Stimulated activated CD8-positive, alpha-beta memory T cell treated with anti-CD3 and anti-CD28 coated beads, Interleukin-15, amount 100 ng/mL, for 24 hours (primary cell): ENCODE data around the gene HUWE1.
"Not testable (repeated sequence)": the region's sequence is repeated elsewhere in the genome, so short reads cannot be mapped to it uniquely, and the experiment has no call there.

ENCODE experiments used
- DNase-seq: peaks from one replicate; pipeline ENCODE4 v3.0.0-alpha.2; 2020; ENCODE audit warnings: low read depth

The HUWE1 gene

DNA sequence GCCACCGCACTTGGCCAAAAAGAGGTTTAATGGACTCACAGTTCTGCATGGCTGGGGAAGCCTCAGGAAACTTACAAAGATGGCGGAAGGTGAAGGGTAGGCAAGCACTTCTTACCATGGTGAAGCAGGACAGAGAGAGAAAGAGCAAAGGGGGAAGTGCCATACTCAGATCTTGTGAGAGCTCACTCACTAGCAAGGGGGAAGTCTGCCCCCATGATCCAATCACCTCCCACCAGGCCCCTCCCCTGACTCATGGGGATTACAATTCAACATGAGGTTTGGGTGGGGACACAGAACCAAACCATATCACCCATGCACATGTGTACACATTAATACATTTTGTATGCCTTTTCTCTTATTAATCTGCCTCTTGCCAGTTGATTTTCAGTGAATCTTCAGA is 175.2 kb downstream of the HUWE1 start:
- no peak for DNase-seq

DNA sequence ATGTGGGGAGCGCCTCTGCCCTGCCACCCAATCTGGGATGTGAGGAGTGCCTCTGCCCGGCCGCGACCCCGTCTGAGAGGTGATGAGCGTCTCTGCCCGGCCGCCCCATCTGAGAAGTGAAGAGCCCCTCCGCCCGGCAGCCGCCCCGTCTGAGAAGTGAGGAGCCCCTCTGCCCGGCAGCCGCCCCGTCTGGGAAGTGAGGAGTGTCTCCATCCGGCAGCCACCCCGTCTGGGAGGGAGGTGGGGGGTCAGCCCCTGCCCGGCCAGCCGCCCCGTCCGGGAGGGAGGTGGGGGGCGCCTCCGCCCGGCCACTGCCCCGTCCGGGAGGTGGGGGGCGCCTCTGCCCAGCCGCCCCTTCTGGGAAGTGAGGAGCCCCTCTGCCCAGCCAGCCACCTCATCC is 182.5 kb downstream of the HUWE1 start:
- not testable (repeated sequence) for DNase-seq

DNA sequence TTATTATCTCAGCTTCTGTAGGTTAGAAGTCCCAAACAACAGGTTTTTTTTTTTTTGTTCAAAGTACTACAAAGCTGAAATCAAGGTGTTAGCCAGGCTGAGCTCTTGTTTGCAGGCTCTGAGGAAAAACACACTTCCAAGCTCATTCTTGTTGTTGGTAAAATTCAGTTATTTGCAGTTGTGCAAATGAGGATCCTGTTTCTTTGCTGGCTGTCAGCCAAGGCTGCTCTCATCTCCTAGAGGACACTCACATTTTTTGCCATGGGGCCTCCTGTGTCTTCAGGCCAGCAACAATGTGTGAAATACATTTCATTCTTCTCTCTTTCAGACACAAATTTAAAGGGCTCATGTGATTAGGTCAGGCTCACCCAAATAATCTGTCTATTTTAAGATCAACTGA is 192.1 kb downstream of the HUWE1 start:
- no peak for DNase-seq

DNA sequence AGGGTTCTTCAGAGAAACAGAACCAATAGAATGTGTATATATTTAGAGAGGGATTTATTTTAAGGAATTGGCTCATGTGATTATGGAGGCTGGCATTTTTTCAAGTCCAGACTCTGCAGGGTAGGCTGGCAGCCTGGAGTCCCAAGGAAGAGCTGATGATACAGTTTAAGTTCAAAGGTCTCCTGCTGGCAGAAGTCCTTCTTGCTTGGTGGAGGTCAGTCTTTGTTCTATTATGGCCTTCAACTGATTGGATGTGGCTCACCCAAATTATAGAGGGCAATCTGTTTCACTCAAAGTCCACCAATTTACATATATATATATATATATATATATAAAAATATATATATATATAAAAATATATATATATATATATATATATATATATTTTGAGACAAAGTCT is 200.2 kb downstream of the HUWE1 start:
- no peak for DNase-seq

- DNase-seq: no peak
These were observed 202.6 kb downstream of the HUWE1 start for GRCh38 chrX:53483838-53484405.

DNA sequence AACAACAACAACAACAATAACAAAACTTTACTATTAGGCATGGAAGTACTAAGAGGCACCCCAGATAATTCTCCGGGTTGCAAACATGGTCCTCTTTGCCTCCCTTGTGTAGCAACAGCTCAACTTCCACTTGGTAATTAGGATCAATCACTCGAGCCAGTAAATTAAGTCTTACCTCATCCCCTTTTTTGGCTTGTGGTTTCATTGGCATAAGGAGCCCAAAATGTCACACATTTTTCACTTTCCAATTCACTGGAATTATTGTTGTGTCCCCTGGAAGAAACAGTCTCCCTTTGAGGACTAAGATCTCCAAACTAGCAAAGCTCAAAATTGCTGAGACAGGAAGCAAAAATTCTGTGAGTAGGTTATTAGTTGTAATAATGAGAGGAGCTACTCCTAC is 203.1 kb downstream of the HUWE1 start:
- no peak for DNase-seq
